Lower leg skin (tissue), 4 donors: ENCODE measurements around the gene GADD45G. TPM values are rescaled to one million over a fixed set of nuclear protein-coding genes. Genes with fewer than 3 reads are reported as not detected.

Experiments
- DNase-seq, 2 donors: peaks; one replicate each; pipeline ENCODE4 v3.0.0-alpha.2; 2019; ENCODE audit warnings: low spot score in 2 of 2
- H3K4me3 ChIP-seq: fragments of 200-600 bp; sonication (generic); 2 replicates; pipeline ENCODE4 v1.5.1; 2017; ENCODE audit warnings: mild to moderate bottlenecking, low read depth; ENCODE audit not compliant: poor library complexity, severe bottlenecking
- POLR2A ChIP-seq, 2 donors: fragments of 450-650 bp; IDR thresholded peaks; one replicate each; pipeline ENCODE4 v1.6.1; 2016 to 2017; ENCODE audit warnings: antibody characterized with exemption in 2 of 2, mild to moderate bottlenecking in 1 of 2, moderate library complexity in 1 of 2
- whole genome bisulfite sequencing, 2 donors: methylation state at CpG; one replicate each; pipeline ENCODE4 v1.1.5; 2018; 5-methylcytosine and 5-hydroxymethylcytosine counted together
- intact Hi-C: fragments of 100-400 bp; cut with DNase I; formaldehyde crosslinking; loops from one replicate; pipeline ENCODE4 v1.15.0; 2023; ENCODE audit warnings: low total_unique reads
- total RNA-seq, 4 donors: library from RNA; depleted of rRNA; stranded (reverse); fragments of >200 nt; gene quantifications; one replicate each; pipeline ENCODE4 v1.1.0, GENCODE V29; 2016
- TF ChIP-seq, protein P1 (sequence below), 3 donors: fragments of 450-650 bp; IDR thresholded peaks; one replicate each; pipeline ENCODE4 v1.5.1; 2016; ENCODE audit warnings: antibody characterized with exemption in 3 of 3, mild to moderate bottlenecking in 3 of 3, moderate library complexity in 2 of 3

GADD45G gene
- total RNA-seq, 4 donors from 2014 or later: 18.3 to 48.9 (median 23.6) TPM

DNA sequence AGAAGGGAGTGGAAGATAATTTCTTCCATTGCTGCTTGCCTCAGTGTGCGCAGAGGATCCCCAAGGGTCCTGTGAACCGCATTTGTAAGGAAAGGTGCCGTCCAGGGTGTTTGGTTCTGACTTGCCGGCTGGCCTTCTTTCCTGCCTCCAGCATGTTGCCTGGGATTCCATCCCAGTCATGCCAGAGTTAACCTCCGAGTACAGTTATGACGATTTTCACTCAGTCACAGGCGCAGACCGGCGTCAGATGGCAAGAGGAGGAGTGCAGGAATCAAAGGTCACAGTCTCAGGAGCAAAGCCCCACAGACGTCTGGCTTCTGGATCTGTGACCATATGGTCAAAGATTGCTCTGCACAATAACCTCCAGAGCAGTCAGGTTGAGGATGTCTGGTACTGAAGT lies 5.9 kb upstream of the GADD45G start:
- TF ChIP-seq, protein P1, sequence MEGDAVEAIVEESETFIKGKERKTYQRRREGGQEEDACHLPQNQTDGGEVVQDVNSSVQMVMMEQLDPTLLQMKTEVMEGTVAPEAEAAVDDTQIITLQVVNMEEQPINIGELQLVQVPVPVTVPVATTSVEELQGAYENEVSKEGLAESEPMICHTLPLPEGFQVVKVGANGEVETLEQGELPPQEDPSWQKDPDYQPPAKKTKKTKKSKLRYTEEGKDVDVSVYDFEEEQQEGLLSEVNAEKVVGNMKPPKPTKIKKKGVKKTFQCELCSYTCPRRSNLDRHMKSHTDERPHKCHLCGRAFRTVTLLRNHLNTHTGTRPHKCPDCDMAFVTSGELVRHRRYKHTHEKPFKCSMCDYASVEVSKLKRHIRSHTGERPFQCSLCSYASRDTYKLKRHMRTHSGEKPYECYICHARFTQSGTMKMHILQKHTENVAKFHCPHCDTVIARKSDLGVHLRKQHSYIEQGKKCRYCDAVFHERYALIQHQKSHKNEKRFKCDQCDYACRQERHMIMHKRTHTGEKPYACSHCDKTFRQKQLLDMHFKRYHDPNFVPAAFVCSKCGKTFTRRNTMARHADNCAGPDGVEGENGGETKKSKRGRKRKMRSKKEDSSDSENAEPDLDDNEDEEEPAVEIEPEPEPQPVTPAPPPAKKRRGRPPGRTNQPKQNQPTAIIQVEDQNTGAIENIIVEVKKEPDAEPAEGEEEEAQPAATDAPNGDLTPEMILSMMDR (IDR thresholded peaks at IDR 0.05): no peak
- no peak for TF ChIP-seq POLR2A (IDR thresholded peaks at IDR 0.05)
- WGBS, 2 donors: 39 to 54% methylated on average over 10 of the region's 10 CpGs
- intact Hi-C loops: no loop called here
- DNase-seq: peak in 1 of 2 donors; percentile 52
- H3K4me3 ChIP-seq: no peak overlapping the region

- TF ChIP-seq, protein P1 (IDR thresholded peaks at IDR 0.05): no peak
- TF ChIP-seq POLR2A (IDR thresholded peaks at IDR 0.05): no peak
- WGBS, 2 donors: 84 to 85% methylated on average over 6 of the region's 6 CpGs
- intact Hi-C loops: loop anchor here (5.0 kb wide), 1 partner anchor 496 kb away; no protein-coding TSS in a partner anchor
Observed at GRCh38 chr9:89600831-89601230, 4.0 kb upstream of the GADD45G start.

GRCh38 chr9:89601306-89601705 lies 3.5 kb upstream of the GADD45G start:
- WGBS, 2 donors: 86 to 95% methylated on average over 5 of the region's 5 CpGs
- intact Hi-C loops: loop anchor here (5.0 kb wide), 1 partner anchor 496 kb away; no protein-coding TSS in a partner anchor
- TF ChIP-seq, protein P1 (IDR thresholded peaks at IDR 0.05): no peak
- no peak for TF ChIP-seq POLR2A (IDR thresholded peaks at IDR 0.05)
- no peak overlapping the region for H3K4me3 ChIP-seq
- DNase-seq: peak in 1 of 2 donors; percentile 64

More at GRCh38 chr9:89600831-89601230, 4.0 kb upstream of the GADD45G start:
- no peak overlapping the region for H3K4me3 ChIP-seq
- peak in 1 of 2 donors; percentile 28 for DNase-seq

GRCh38 chr9:89601856-89602562 lies 2.8 kb upstream of the GADD45G start:
- intact Hi-C loops: loop anchor here (5.0 kb wide), 1 partner anchor 495 kb away; no protein-coding TSS in a partner anchor
- peak in 1 of 2 donors; percentile 59 for DNase-seq
- no peak overlapping the region for H3K4me3 ChIP-seq
- WGBS, 2 donors: 70 to 75% methylated on average over 6 of the region's 6 CpGs
- no peak for TF ChIP-seq POLR2A (IDR thresholded peaks at IDR 0.05)
- TF ChIP-seq, protein P1 (IDR thresholded peaks at IDR 0.05): no peak

- no peak overlapping the region for H3K4me3 ChIP-seq
- DNase-seq: peak; percentile 89 to 97
- intact Hi-C loops: loop anchor here (5.0 kb wide), 1 partner anchor 494 kb away; no protein-coding TSS in a partner anchor
- TF ChIP-seq POLR2A (IDR thresholded peaks at IDR 0.05): no peak
- TF ChIP-seq, protein P1 (IDR thresholded peaks at IDR 0.05): peak in 2 of 3 donors; percentile 58 to 60
- WGBS, 2 donors: 1 to 2% methylated on average over 27 to 28 of the region's 28 CpGs
Observed at GRCh38 chr9:89602978-89603766, 1.6 kb upstream of the GADD45G start.
